SU-DHL-6 (cell line): ENCODE results near the gene KDM5B.

Experiments used
- CTCF ChIP-seq: fragments of 200-600 bp; sonication (generic); IDR thresholded peaks from one replicate; pipeline ENCODE4 v1.5.1; 2017; ENCODE audit warnings: antibody characterized with exemption, mild to moderate bottlenecking, low read length, moderate library complexity; ENCODE audit not compliant: insufficient read depth, poor library complexity, severe bottlenecking
- EZH2phosphoT487 ChIP-seq: fragments of 200-600 bp; sonication (generic), shearing (Covaris generic); conservative IDR thresholded peaks from 2 replicates; pipeline ENCODE4 v1.6.1; 2018; ENCODE audit warnings: mild to moderate bottlenecking, antibody characterized with exemption, low read length, moderate library complexity, mixed read lengths

- TF ChIP-seq CTCF = no peak
- no peak for TF ChIP-seq EZH2phosphoT487
These were observed 91.6 kb downstream of the KDM5B start for GRCh38 chr1:202716654-202717053.
